H9 (cell line): ENCODE data around the gene CATSPERE. TPM values are rescaled to one million over a fixed set of nuclear protein-coding genes. Genes with fewer than 3 reads are reported as not detected.

Source experiments
- DNase-seq: peaks from one replicate; pipeline ENCODE4 v3.0.0-alpha.2; 2017
- H2AFZ ChIP-seq: one replicate; pipeline ENCODE4 v1.6.1; 2013; ENCODE audit warnings: mild to moderate bottlenecking, low read length, control low read depth, moderate library complexity
- H2AK5ac ChIP-seq: 2 replicates; pipeline ENCODE4 v1.6.1; 2013; ENCODE audit warnings: low read length, control low read depth, mixed read lengths; ENCODE audit not compliant: insufficient read length
- H2BK120ac ChIP-seq: one replicate; pipeline ENCODE4 v1.6.1; 2013; ENCODE audit warnings: low read depth, mild to moderate bottlenecking, low read length, control low read depth, inconsistent platforms; ENCODE audit not compliant: poor library complexity, severe bottlenecking
- H2BK12ac ChIP-seq: 2 replicates; pipeline ENCODE4 v1.6.1; 2013; ENCODE audit warnings: low read length, control low read depth, mixed read lengths, low read depth; ENCODE audit not compliant: insufficient read length
- H2BK15ac ChIP-seq: 2 replicates; pipeline ENCODE4 v1.6.1; 2013; ENCODE audit warnings: low read depth, low read length, control low read depth
- H2BK20ac ChIP-seq: one replicate; pipeline ENCODE4 v1.6.1; 2013; ENCODE audit warnings: low read depth, mild to moderate bottlenecking, low read length, control low read depth, inconsistent platforms; ENCODE audit not compliant: poor library complexity, severe bottlenecking
- H2BK5ac ChIP-seq: 2 replicates; pipeline ENCODE4 v1.6.1; 2013; ENCODE audit warnings: low read length, control low read depth, mixed read lengths; ENCODE audit not compliant: insufficient read length
- H3K14ac ChIP-seq: 2 replicates; pipeline ENCODE4 v1.6.1; 2013; ENCODE audit warnings: low read length, control low read depth; ENCODE audit not compliant: insufficient read depth
- H3K18ac ChIP-seq: 2 replicates; pipeline ENCODE4 v1.6.1; 2013; ENCODE audit warnings: low read depth, mild to moderate bottlenecking, mixed read lengths, low read length, control low read depth; ENCODE audit not compliant: insufficient read length
- H3K23ac ChIP-seq: 2 replicates; pipeline ENCODE4 v1.6.1; 2013; ENCODE audit warnings: low read length, control low read depth, mixed read lengths, low read depth; ENCODE audit not compliant: insufficient read length
- H3K23me2 ChIP-seq: 2 replicates; pipeline ENCODE4 v1.6.1; 2013; ENCODE audit warnings: low read depth, mild to moderate bottlenecking, mixed read lengths, low read length, control low read depth; ENCODE audit not compliant: insufficient read length, poor library complexity, severe bottlenecking
- H3K27ac ChIP-seq: 2 replicates; pipeline ENCODE4 v1.5.1; 2013; ENCODE audit warnings: low read length, control low read depth, mixed read lengths, low read depth; ENCODE audit not compliant: insufficient read length
- H3K27me3 ChIP-seq: 2 replicates; pipeline ENCODE4 v1.6.1; 2013; ENCODE audit warnings: low read length, control low read depth, inconsistent platforms; ENCODE audit not compliant: insufficient read depth
- H3K4ac ChIP-seq: 2 replicates; pipeline ENCODE4 v1.6.1; 2013; ENCODE audit warnings: low read depth, mild to moderate bottlenecking, control low read depth, inconsistent platforms, low read length, moderate library complexity
- H3K4me1 ChIP-seq: 2 replicates; pipeline ENCODE4 v1.6.1; 2013; ENCODE audit warnings: low read length, control low read depth, inconsistent platforms; ENCODE audit not compliant: insufficient read depth
- H3K4me2 ChIP-seq: 2 replicates; pipeline ENCODE4 v1.6.1; 2013; ENCODE audit warnings: low read length, control low read depth, mixed read lengths; ENCODE audit not compliant: insufficient read length, insufficient read depth
- H3K56ac ChIP-seq: 2 replicates; pipeline ENCODE4 v1.6.1; 2013; ENCODE audit warnings: low read depth, mild to moderate bottlenecking, mixed read lengths, low read length, control low read depth; ENCODE audit not compliant: insufficient read length
- H3K79me1 ChIP-seq: 2 replicates; pipeline ENCODE4 v1.6.1; 2013; ENCODE audit warnings: low read depth, mild to moderate bottlenecking, moderate library complexity, low read length, control low read depth, inconsistent platforms; ENCODE audit not compliant: insufficient read depth, poor library complexity, severe bottlenecking
- H3K79me2 ChIP-seq: 2 replicates; pipeline ENCODE4 v1.6.1; 2013; ENCODE audit warnings: low read length, control low read depth, inconsistent platforms; ENCODE audit not compliant: insufficient read depth
- H3K9ac ChIP-seq: 2 replicates; pipeline ENCODE4 v1.6.1; 2013; ENCODE audit warnings: low read length, control low read depth, mixed read lengths; ENCODE audit not compliant: insufficient read length; ENCODE audit errors: extremely low read depth
- H3K9me3 ChIP-seq: one replicate; pipeline ENCODE4 v1.6.1; 2013; ENCODE audit warnings: low read depth, low read length, inconsistent platforms; ENCODE audit not compliant: control insufficient read depth
- H3T11ph ChIP-seq: one replicate; pipeline ENCODE4 v1.6.1; 2013; ENCODE audit warnings: mild to moderate bottlenecking, low read length, control low read depth, inconsistent platforms
- H4K20me1 ChIP-seq: one replicate; pipeline ENCODE4 v1.6.1; 2013; ENCODE audit not compliant: control insufficient read depth, insufficient read length, insufficient read depth
- H4K5ac ChIP-seq: 2 replicates; pipeline ENCODE4 v1.6.1; 2013; ENCODE audit warnings: low read depth, mild to moderate bottlenecking, mixed read lengths, low read length, control low read depth; ENCODE audit not compliant: insufficient read length
- H4K8ac ChIP-seq: replicated peaks from 2 replicates; pipeline ENCODE4 v1.6.1; 2013; ENCODE audit warnings: low read length, control low read depth, mixed read lengths, low read depth; ENCODE audit not compliant: insufficient read length
- H4K91ac ChIP-seq: 2 replicates; pipeline ENCODE4 v1.6.1; 2013; ENCODE audit warnings: low read depth, mild to moderate bottlenecking, moderate library complexity, mixed read lengths, low read length, control low read depth; ENCODE audit not compliant: insufficient read length
- H3K27ac Mint-ChIP-seq, 3 experiments: 2 replicates in 2 of 3; 3 replicates in 1 of 3; pipeline ENCODE4 v1.8.0; 2020 to 2021; ENCODE audit warnings: mixed read lengths in 3 of 3, mild to moderate bottlenecking in 1 of 3, moderate library complexity in 1 of 3
- H3K27me3 Mint-ChIP-seq: 2 replicates; pipeline ENCODE4 v1.8.0; 2021; ENCODE audit warnings: low read depth, mild to moderate bottlenecking, moderate library complexity, mixed read lengths
- H3K36me3 Mint-ChIP-seq, 3 experiments: 2 replicates in 2 of 3; 3 replicates in 1 of 3; pipeline ENCODE4 v1.8.0; 2020 to 2021; ENCODE audit warnings: low read depth in 3 of 3, mixed read lengths in 3 of 3; ENCODE audit not compliant: insufficient read depth in 1 of 3
- H3K4me1 Mint-ChIP-seq, 2 experiments: 2 replicates each; pipeline ENCODE4 v1.8.0; 2020; ENCODE audit warnings: mixed read lengths in 2 of 2
- H3K4me3 Mint-ChIP-seq, 2 experiments: 2 replicates in 1 of 2; 3 replicates in 1 of 2; pipeline ENCODE4 v1.8.0; 2020 to 2021; ENCODE audit warnings: mild to moderate bottlenecking in 2 of 2, mixed read lengths in 2 of 2, moderate library complexity in 1 of 2
- H3K9me3 Mint-ChIP-seq, 2 experiments: 2 replicates in 1 of 2; 3 replicates in 1 of 2; pipeline ENCODE4 v1.8.0; 2020; ENCODE audit warnings: mild to moderate bottlenecking in 2 of 2, mixed read lengths in 2 of 2, moderate library complexity in 1 of 2
- CTCF ChIP-seq: fragments of 200-600 bp; sonication (generic); conservative IDR thresholded peaks from 3 replicates; pipeline ENCODE4 v1.8.0; 2021; ENCODE audit warnings: antibody characterized with exemption, mild to moderate bottlenecking
- WGBS: extraction: QIAGEN DNeasy Blood & Tissue Kit; methylation state at CpG from one replicate; pipeline ENCODE4 v1.1.7; 2013; ENCODE audit warnings: missing lambda C conversion rate, low lambda C conversion rate, mixed read lengths; ENCODE audit not compliant: insufficient read length; ENCODE audit errors: extremely low coverage; 5-methylcytosine and 5-hydroxymethylcytosine counted together
- total RNA-seq: library from RNA; stranded (reverse); gene quantifications from 2 replicates; pipeline ENCODE4 v1.2.1, GENCODE V29; 2021

Gene CATSPERE
- total RNA-seq, 1 experiment from 2014 or later = 0.31 TPM

GRCh38 chr1:244422174-244422573 lies 38.9 kb upstream of the CATSPERE start:
- Histone ChIP-seq H3K14ac (no peak overlapping the region), H2BK20ac (no peak overlapping the region), H2BK12ac (no peak overlapping the region), H3K18ac (no peak overlapping the region), H2BK120ac (no peak overlapping the region), H3T11ph (no peak overlapping the region), H4K8ac (no peak overlapping the region), H2BK15ac (no peak overlapping the region), H2BK5ac (no peak overlapping the region), H4K5ac (no peak overlapping the region), H3K4ac (no peak overlapping the region), H3K27me3 (no peaks in the 10 kb centered on the region), H3K27ac (no peak overlapping the region), H3K56ac (no peak overlapping the region), H2AK5ac (no peak overlapping the region), H3K9ac (no peak overlapping the region), H3K23me2 (no peaks in the 10 kb centered on the region), H4K91ac (no peak overlapping the region), H3K79me2 (no peaks in the 10 kb centered on the region; the same call in 1 of the 2 replicates), H4K20me1 (no peaks in the 10 kb centered on the region), H3K79me1 (no peaks in the 10 kb centered on the region), H3K4me2 (no peak overlapping the region), H3K23ac (no peak overlapping the region), H3K4me1 (no peaks in the 10 kb centered on the region), H3K9me3 (no peaks in the 10 kb centered on the region), H2AFZ (no peak overlapping the region)
- Mint-ChIP-seq H3K27me3 (no peaks in the 10 kb centered on the region), H3K36me3 (peaks cover 18 to 49% (median 48%) of the 10 kb centered on the region in 3 experiments; a peak in 5 of 7 replicates), H3K9me3 (no peaks in the 10 kb centered on the region), H3K27ac (no peak overlapping the region), H3K4me1 (no peaks in the 10 kb centered on the region), H3K4me3 (no peak overlapping the region)
- DNase-seq = no peak
- TF ChIP-seq CTCF = no peak
- WGBS = no CpG with 5 or more reads among the region's 1 CpG
